Measurements from ENCODE around the gene CPT1C. TPM values are rescaled to one million over a fixed set of nuclear protein-coding genes. Genes with fewer than 3 reads are reported as not detected.

CPT1C gene
- total and polyA plus RNA-seq, 2 of the 4 experiments (the other 2 are of a cell fraction), result 14.2 to 56.1 TPM

DNA sequence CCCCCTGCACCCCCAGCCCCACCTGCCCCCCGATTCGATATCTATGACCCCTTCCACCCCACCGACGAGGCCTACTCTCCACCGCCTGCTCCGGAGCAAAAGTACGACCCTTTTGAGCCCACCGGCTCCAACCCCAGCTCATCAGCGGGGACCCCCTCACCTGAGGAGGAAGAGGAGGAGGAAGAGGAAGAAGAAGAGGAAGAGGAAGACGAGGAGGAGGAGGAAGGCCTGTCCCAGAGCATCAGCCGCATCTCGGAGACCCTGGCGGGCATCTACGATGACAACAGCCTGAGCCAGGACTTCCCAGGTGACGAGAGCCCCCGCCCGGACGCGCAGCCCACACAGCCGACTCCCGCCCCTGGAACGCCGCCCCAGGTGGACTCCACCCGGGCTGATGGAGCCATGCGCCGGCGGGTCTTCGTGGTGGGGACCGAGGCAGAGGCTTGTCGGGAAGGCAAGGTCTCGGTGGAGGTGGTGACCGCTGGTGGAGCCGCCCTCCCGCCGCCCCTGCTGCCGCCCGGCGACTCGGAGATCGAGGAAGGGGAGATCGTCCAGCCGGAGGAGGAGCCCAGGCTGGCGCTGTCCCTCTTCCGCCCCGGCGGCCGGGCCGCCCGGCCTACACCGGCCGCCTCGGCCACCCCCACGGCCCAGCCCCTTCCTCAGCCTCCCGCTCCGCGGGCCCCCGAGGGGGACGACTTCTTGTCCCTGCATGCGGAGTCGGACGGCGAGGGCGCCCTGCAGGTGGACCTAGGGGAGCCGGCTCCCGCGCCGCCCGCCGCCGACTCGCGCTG lies 39.7 kb upstream of the CPT1C start:
- Histone ChIP-seq H3K4me1 (ENCODE audit: control insufficient read depth, insufficient read depth, low read length) (no peaks in the 10 kb centered on the region), H3K79me1 (ENCODE audit: low read depth in 1 of 2, low read length in 2 of 2) (peaks cover 32 to 64% of the 10 kb centered on the region in 2 experiments), H2AFZ (replicated peaks; ENCODE audit: low read length, poor library complexity) (no peak overlapping the region), H3K14ac (replicated peaks; ENCODE audit: low read depth, low read length) (no peak overlapping the region), H3K27me3 (ENCODE audit: control insufficient read depth, insufficient read depth, low read length) (no peaks in the 10 kb centered on the region), H3K9me3 (ENCODE audit: control insufficient read depth, insufficient read depth, low read length) (no peaks in the 10 kb centered on the region), H3K56ac (ENCODE audit: extremely low read depth, insufficient read depth, low read length) (no peak overlapping the region), H4K20me1 (ENCODE audit: insufficient read depth, low read length) (peaks cover 35% of the 10 kb centered on the region), H4K5ac (ENCODE audit: low read depth, low read length) (no peak overlapping the region), H4K8ac (ENCODE audit: low read depth in 2 of 2, low read length in 2 of 2) (no peak overlapping the region), H2AK9ac (replicated peaks; ENCODE audit: low read depth, low read length, poor library complexity) (no peak overlapping the region), H3K36me3 (ENCODE audit: control insufficient read depth, insufficient read depth, low read length) (peaks cover 78% of the 10 kb centered on the region), H2BK20ac (ENCODE audit: low read depth, low read length) (no peak overlapping the region), H4K91ac (ENCODE audit: insufficient read depth, low read depth, low read length) (no peak overlapping the region), H2BK5ac (ENCODE audit: low read depth, low read length, poor library complexity, severe bottlenecking) (no peak overlapping the region), H3K4me2 (ENCODE audit: low read depth, low read length) (no peak overlapping the region), H2BK120ac (ENCODE audit: low read depth, low read length) (no peak overlapping the region), H3K18ac (ENCODE audit: low read depth, low read length) (no peak overlapping the region), H3K9me1 (ENCODE audit: insufficient read depth, low read length) (no peaks in the 10 kb centered on the region), H3K27ac (ENCODE audit: insufficient read depth, low read length) (no peak overlapping the region), H3K4ac (ENCODE audit: low read depth, low read length) (no peak overlapping the region), H3K4me3 (ENCODE audit: insufficient read depth, low read depth, low read length) (no peak overlapping the region), H3K9ac (ENCODE audit: low read depth, low read length) (no peak overlapping the region), H3K23ac (ENCODE audit: low read depth, low read length) (no peak overlapping the region), H2BK15ac (ENCODE audit: low read depth, low read length) (no peak overlapping the region), H2AK5ac (ENCODE audit: low read depth, low read length) (no peak overlapping the region)
- no peak for ATAC-seq (ENCODE audit: low read depth)
- ChIA-PET POLR2A (ENCODE audit: unreplicated experiment) (no interaction called here), CTCF (no interaction called here)
- intact Hi-C loops (cut with micrococcal nuclease), result no loop called here
- in situ Hi-C loops (cut with MboI; ENCODE audit: low sequenced_read_pairs), result no loop called here
- no TSS peak for BruUV-seq (replicated peaks)
- WGBS, 2 experiments (ENCODE audit: extremely low coverage in 2 of 2, insufficient read length in 1 of 2), result 97% methylated on average over 33 of the region's 72 CpGs; no CpG with 5 or more reads in 1 of the 2 experiments
- DNase-seq, result no peak
- TF ChIP-seq BHLHE40 (IDR thresholded peaks at IDR 0.05; ENCODE audit: low read depth, low read length) (no peak), CHD1 (IDR thresholded peaks at IDR 0.05; ENCODE audit: low read depth, low read length) (no peak), MXI1 (IDR thresholded peaks at IDR 0.05; ENCODE audit: borderline replicate concordance, low read depth, low read length) (no peak), POLR2A (IDR thresholded peaks at IDR 0.05; ENCODE audit: low read depth, low read length) (no peak), MAFK (IDR thresholded peaks at IDR 0.05; ENCODE audit: low read depth, low read length) (no peak), FOS (IDR thresholded peaks at IDR 0.05; ENCODE audit: low read depth, low read length) (no peak), RCOR1 (IDR thresholded peaks at IDR 0.05; ENCODE audit: insufficient replicate concordance, low read length) (no peak), RAD21 (IDR thresholded peaks at IDR 0.05; ENCODE audit: low read length) (no peak), CEBPB (IDR thresholded peaks at IDR 0.05; ENCODE audit: low read depth, low read length) (no peak), SMC3 (IDR thresholded peaks at IDR 0.05; ENCODE audit: low read depth, low read length) (no peak), NFE2L2 (IDR thresholded peaks at IDR 0.05; ENCODE audit: low read depth, low read length) (no peak)
- TF ChIP-seq, protein P1, sequence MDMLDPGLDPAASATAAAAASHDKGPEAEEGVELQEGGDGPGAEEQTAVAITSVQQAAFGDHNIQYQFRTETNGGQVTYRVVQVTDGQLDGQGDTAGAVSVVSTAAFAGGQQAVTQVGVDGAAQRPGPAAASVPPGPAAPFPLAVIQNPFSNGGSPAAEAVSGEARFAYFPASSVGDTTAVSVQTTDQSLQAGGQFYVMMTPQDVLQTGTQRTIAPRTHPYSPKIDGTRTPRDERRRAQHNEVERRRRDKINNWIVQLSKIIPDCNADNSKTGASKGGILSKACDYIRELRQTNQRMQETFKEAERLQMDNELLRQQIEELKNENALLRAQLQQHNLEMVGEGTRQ (IDR thresholded peaks at IDR 0.05; ENCODE audit: low read depth, low read length), result no peak
- TF ChIP-seq, protein P2, sequence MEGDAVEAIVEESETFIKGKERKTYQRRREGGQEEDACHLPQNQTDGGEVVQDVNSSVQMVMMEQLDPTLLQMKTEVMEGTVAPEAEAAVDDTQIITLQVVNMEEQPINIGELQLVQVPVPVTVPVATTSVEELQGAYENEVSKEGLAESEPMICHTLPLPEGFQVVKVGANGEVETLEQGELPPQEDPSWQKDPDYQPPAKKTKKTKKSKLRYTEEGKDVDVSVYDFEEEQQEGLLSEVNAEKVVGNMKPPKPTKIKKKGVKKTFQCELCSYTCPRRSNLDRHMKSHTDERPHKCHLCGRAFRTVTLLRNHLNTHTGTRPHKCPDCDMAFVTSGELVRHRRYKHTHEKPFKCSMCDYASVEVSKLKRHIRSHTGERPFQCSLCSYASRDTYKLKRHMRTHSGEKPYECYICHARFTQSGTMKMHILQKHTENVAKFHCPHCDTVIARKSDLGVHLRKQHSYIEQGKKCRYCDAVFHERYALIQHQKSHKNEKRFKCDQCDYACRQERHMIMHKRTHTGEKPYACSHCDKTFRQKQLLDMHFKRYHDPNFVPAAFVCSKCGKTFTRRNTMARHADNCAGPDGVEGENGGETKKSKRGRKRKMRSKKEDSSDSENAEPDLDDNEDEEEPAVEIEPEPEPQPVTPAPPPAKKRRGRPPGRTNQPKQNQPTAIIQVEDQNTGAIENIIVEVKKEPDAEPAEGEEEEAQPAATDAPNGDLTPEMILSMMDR (conservative IDR thresholded peaks at IDR 0.05; ENCODE audit: low read depth, low read length), result no peak
- dilution Hi-C loops (cut with HindIII; ENCODE audit: low sequenced_read_pairs, unreplicated experiment), result no loop called here
